HuH-7 (cell line): ENCODE results near the gene HOXD10.

Source experiments
- DNase-seq: peaks from one replicate; pipeline ENCODE4 v3.0.0; 2011; ENCODE audit warnings: low spot score

Gene HOXD10

DNA sequence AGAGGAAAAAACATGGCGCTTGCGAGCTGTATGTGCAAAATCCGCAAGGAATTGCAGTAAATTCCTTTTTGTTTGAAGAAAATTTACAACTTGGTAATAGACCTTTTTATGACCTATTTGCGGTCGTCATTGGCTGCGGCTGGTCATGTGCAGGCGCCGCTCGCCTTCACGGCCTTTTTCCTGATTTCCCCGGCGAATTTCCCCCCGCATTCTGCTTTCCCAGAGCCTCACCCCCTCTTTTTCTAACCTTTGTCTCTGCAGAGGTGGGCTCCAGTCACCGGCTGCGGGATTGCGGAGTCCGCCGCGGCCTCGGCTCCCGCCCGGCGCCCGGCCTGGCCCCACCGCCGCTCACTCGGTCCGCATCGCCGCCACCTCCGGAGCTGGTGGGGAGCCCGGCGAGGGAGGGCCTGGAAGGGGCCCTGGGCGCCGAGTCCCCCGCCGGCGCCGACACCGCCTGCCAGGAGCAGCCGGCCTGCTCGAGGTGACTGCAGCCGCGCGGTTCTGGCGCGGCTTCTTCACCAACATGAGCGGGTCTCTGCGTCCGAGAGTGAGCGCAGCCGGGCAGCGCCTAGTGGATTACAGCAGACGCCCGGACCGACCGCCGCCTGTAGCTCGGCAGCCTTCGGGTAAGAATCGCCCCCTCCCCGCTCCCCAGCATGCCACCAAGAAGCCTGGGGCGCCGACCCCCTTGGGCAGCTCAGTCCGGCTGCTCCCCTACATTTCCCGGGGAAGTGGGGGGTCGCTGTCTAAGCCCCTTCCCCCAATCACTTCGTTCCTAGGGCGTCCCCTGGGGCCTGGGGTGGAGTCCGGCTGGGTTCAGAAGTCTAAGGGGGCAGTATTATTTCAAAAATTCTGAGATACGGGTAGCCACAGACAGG lies 20.0 kb downstream of the HOXD10 start:
- DNase-seq: no peak

DNA sequence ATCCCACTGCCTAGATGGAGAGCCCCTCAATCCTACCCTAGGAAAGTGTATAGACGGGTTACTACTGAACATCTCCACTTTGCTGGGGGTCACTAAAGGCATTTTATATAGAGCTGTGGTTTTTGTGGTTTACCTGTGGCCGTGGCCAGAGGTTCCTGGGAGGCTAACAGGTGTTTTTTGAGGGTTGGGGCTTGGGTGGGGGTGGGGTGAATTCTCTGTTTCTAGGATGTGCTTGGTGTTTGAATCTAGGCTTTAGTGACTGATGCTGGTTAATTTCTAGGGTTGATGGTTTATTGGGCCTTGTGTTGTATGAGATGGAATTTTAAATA lies 20.6 kb downstream of the HOXD10 start:
- DNase-seq: no peak

DNA sequence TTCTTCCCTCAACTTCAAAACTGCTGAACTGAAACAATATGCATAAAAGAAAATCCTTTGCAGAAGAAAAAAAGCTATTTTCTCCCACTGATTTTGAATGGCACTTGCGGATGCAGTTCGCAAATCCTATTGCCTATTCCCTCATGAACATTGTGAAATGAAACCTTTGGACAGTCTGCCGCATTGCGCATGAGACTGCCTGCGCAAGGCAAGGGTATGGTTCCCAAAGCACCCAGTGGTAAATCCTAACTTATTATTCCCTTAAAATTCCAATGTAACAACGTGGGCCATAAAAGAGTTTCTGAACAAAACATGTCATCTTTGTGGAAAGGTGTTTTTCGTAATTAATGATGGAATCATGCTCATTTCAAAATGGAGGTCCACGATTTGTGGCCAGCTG lies 21.3 kb downstream of the HOXD10 start:
- DNase-seq: no peak

DNA sequence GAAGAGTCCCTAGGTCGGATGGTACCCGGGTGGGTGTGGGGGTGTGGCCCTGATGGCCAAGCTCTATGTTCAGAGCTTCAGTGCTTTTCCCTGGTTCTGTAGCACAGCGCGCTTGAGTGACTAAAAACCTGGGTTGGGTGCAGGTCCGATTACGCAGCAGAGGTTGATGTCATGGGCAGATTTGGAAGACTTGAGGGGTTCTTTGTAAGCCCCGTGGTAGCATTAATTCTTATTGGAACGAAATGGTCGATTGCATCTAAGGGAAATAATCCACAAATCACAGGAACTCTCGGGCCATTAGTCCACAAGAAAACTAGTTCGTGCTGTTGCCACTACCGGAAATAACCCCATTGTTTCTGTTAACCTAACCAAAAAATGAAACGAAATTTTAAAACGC lies 21.9 kb downstream of the HOXD10 start:
- no peak for DNase-seq

DNA sequence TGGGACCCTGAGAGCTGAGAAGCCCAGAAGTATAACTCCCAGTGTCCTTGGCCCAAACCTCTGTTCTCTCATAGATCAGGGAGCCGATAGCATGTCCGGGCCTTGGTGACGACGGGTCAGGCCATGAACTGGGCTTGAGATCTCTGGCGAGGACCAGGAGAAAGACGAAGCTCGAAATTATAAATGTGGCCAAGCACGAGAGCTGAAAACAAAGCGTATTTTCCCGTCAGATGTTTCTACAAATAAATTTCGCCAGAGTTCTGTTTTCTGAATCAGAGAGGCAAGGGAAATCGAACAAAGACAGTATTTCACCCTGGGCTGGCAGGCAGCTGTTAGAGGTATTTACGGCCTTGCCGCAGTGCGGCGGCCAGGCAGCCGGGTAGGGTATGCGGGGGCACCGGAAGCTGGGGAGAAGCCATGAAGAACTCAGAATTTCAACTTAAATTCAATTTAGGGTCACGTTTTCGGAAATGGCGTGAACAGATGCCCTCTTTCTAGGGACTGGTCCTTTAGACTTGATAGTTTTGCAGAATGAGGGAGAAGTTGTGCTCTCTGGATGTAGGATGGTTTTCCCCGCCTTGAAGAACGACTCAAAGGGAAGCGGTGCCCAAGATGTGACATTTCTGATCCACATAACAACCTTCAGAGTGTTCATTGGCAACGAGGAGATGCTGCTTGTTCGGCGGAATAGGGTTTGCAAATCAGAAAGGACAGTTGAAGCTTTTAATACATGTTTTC lies 22.5 kb downstream of the HOXD10 start:
- no peak for DNase-seq

DNA sequence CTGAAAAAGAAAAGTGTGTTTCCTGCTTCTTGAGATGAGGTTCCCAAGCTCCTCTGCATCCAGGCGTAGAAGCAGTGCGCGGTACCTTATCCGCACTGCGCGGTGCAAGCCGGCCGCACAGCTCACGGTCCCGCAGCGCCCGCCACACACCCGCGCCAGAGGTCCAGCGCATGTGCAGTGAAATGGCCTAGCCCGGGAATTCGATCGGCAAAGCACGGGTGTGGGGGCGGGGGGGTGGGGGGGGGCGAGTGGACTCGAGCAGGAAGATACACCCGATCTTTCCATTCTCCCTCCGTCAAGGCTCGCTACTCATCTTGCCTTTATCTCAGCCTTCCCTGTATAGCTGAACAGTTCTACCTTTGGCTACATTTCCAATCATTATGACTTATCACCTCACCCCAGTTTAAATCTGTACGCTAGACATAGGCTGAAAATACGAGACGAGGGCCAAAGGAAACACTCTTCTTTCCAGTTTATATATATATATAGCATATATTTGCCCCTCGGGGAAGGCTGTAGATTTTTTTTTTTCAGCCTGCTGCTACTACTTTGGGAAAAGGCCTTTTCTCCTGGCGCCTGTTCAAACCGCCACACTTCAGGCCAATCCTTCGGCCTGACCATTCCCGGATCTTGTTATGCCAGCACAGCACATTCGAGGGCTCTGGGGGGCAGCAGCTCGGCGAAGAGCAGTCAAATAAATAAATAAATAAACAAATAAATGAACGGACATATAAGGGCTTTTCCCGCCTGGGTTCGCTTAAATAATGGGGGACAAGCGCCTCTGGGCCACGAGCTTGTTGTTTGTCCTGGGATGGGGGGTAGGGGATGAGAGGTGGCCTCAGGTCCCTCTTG lies 23.3 kb downstream of the HOXD10 start:
- no peak for DNase-seq

DNA sequence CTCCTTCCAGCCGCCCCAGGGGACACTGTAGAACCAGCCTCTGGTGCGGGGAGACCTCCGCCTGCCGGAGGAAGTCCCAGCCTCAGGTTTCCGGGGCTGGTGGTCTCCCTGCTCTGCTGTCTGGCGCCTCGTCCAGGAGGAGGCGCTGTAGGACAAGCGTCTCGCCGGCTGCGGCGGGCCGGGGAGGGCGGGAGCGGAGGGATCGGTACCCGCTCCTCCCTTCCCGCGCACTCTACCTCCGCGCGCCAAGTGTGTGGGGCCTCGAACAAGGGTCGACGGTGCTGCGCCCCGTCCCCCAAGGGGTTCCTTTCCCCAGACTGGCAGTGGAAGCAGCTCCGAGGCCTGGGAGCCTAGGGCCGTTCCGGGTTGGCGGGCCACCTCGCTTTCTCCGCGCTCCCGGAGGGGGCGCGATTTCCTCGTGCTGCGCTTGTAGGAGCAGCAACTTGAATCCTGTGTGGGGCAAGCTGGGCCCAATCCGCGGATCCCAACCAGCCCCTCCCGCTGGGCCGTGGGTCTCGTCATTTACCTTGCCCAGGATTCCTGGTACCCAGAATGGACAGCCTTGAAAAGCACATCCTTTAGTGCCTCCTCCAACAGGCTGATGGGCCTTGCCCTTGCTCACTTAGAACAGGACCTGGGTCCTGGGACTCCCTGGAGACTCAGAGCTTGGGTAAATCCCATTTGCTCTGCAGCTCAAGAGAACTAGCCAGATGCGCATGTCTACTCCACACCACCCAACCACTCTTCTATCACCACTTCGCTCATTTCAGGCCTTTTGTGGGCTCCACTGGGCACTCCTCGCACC lies 24.1 kb downstream of the HOXD10 start:
- DNase-seq: peak; percentile 97

DNA sequence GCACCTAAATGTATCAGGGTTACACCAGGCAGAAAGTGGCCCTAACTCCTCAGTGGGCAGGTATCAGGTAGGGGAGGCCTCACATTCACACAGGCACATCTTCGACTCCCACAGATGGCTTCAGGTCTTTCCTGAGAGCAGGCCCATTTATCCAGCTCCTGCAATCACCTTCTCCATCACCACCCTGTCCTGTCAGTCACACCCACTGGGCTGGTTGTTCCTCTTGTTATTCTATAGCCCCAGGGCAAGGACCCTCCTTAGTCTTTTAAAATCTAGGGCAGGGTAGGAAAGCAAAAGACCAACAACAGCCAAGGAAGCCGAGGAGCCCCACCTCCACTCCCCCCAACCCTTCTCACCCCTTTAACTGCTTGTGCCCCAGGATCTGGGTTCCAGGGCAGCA lies 25.7 kb downstream of the HOXD10 start:
- DNase-seq: no peak

DNA sequence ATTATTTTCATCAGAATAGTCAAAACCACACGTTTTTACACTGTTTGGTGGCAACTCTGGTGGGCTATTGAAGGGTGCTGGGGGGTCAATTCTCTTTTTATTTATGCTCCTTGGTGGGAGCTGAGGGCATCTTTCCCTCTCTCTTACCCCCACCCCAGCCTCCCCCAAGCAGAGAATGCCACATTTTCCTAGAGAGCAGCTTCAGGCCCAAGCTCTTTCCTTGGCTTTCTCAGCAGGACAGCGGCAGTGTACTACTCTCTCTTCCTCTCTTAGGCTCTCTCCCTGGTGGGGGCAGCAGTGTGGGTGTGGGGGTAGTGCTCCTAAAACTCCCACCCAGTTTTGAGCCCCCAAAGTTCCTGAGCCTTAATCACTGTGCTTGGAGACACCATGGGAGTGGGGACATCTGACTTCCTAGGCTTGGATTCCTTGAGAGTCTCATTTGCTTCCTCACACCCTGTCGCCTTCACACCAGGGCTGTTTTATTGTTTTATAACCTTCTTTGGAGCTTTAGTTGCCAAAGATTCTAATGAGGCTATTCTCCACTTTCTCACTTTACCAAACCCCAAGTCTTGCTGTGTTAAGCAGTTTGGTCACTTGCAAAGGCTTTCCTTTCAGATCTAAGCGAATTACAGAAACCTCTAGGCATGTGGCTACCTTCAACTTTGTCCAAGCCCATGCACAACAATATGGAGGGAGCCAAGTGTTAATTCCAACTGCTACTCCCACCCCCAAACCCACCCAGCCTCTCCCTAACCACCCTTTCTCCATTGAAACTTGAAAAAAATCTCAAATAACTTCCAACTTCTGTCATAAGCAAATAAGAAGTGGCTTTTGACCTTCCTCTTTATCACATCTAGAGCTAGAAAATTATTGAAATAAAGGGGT lies 28.7 kb downstream of the HOXD10 start:
- DNase-seq: no peak

DNA sequence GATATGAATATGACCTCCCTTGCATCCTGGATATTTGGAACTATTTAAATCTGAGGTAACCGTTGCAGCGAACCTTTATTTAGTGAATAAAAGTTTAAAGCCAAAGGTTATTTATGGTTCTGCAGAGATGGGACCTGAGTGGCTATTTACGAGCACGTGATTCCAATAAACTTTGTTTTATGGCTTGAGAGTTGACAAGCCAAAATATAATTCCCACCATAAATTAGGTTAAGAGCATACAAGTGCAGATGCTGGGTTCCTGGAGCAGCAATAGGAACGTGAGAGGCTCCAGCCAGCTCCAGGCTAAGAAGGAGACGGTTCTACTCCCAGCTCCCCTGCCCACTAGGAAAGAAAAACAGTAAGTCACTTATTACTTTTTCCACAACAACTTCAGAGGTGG lies 29.5 kb downstream of the HOXD10 start:
- no peak for DNase-seq

DNA sequence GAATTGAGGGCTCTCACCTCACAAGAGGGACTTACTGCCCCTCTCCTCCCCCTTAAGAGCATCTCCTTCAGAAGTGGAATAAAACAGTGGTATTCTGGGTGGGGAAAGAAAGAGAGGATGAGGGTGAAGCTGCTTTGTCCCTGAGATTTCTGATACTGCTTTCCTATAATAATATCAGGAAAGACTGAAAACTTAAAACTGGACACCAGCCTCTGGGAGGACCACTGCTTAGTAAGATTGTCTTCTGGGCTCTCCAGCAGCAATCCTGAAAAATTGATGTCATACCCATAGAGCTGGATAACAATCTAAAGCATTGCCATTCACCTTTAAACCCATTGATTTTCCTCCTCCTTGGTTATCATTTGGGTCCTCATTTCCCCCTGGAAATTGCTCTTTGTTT lies 30.1 kb downstream of the HOXD10 start:
- DNase-seq: no peak

DNA sequence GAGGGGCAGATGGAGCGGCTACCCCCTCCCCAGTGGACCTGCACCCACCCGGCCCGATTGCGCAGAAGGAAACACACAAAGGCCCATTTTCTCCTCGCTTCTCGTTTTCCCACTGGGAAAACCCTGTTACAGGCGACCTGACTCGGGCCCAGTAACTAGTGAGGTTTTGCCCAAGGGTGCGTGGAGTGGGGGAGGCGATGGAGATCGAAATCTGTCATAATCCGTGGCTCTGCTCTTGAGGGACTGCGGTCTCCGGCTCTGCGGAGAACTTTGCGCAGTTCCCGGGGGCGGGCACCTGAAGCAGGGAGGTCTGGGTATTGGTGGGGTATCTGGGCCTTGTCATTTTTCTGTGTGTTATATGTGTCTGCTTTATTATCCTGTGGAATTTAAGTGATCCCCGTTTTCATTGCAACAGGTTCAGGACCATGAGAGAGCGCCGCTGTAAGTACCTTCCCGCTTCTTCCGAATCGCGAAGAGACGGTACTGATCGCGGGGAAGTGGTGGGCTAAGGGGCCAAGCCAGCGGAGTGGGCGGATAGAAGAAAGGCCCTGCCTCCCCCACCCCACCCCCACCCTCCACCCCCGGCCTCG lies 30.7 kb downstream of the HOXD10 start:
- DNase-seq: no peak

DNA sequence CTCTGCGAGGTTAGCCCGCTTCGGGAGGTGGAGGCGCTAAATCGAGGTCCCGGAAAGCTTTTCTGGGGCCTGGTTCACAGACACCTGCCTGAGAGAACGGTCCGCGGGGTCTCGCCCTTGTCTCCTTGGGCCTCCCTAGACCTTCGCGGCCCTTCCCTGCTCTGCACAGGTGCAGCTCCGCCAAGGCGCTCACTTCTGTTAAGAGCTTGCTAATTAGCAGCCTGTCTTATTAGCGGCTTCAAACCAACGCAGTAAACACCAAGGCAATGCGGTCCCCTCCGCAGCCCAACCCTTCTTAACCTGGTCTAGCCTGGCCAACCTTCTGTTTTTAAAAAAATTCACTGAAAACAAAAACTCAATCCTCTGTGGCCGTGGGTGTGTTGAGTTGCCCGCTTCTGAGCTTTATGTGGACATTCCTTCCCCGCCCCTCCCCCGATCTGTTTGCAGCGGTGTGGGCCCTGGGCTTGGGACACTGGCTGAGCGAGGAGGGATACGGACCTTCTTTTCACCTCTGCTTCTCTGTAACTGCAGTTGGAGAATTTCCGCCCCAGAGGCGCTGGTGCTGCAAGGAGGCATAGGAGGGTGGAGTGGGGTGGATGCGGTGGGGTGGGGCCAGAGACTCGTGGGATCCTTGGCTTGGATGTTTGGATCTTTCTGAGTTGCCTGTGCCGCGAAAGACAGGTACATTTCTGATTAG lies 31.4 kb downstream of the HOXD10 start:
- DNase-seq: no peak

DNA sequence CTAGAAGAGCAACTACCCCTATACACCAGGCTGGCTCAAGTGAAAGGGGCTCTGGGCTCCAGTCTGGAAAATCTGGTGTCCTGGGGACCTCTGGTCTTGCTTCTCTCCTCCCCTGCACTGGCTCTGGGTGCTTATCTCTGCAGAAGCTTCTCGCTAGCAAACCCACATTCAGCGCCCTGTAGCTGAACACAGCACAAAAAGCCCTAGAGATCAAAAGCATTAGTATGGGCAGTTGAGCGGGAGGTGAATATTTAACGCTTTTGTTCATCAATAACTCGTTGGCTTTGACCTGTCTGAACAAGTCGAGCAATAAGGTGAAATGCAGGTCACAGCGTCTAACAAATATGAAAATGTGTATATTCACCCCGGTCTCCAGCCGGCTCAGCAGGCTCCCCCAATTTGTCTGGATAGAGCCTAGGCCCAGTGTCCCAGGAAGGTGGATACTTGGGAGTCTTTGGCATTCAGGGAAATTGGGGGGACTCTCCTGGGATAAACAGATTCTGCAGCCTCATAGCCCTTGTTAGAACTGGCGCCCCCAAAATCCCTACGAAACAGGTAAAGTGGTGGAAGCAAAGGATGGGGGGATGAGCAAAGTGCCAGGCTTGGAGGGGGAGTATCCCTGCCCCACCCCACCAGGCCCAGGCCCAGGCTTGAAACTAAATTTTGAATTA lies 32.3 kb downstream of the HOXD10 start:
- DNase-seq: no peak

DNA sequence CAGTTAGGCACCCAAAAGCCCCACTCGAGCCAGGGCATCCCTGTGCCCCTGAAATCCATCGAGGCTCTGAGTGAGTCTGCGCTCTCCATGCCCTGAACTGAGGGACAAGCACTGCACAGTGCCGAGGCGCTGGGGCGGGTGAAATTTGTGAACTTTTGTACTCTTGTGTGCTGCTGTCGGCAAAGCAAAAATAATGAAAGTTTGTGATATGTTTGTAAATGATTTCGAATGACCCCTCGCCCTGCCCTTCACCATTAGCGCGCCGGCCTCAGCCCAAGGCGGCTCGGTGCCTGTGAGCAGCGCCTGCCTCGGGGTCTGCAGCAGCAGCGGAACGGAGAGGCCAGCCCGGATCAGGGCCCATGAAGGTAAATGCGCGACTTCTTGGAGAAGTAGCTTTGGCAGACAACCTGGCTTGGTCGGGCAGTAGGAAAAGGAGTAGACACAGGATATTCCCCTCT lies 32.9 kb downstream of the HOXD10 start:
- no peak for DNase-seq

DNA sequence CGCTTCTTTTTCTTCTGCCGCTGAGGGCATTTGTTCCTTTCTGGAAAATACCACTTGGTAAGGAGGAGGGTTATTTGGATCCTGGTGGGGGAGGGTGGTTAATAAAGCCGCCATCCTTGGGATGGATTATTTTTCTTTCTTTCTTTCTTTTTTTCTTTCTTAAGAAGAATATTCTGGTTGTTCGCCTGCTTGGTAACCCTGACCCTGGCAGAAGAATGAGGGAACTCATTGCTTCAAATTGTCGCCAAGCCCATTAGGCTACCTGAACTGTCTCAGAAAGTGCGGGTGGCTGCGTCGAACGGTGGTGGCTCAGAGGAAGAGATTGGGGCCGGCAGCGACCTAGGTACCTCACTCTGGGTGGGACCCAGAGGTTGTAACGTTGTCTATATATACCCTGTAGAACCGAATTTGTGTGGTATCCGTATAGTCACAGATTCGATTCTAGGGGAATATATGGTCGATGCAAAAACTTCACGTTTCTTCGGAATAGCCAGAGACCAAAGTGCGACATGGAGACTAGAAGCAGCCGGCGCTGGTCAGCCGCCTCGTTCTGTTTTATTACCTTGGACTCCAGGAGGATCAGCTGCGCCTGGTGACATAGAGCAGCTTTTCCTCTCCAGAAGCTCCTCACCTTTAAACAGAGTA lies 33.5 kb downstream of the HOXD10 start:
- DNase-seq: no peak

DNA sequence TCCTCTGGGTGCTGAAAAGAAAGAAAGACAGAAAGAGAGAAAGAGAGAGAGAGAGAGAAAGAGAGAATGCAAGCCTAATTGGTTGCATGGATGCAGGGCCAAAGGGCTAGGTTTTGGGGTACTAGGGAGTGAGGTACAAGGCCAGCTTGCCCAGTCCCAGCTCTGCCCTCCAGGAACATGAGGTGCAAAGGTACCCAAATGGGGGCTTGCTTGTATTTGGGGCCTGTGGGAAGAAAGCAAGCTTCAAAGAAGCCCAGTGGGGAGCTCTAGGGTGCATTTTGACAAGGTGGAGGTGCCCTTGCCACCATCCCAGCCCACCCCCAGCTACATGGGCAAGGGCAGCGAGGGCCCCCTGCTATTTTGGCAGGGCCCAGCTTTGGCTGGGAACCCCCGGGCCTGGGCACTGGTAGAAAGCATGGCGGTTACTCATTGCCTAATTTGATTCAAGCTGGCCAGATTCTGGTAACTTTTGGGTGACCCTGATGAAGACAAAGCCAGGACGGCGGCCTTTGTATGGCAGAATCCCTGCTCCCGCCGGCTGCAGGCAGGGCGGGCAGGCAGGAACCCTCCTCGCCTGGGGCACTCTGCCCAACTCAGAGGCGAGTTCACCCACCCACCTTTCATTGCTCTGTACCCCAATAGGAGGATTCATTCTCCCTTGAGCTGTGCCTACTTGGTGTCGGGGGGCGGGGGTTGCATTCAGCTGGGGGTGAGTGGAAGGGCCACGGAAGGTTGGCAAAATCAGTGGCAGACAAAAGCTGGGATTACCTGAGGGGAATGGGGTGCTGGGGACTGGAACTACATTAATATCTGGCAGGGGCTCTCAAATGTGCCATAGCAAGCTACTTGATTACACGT lies 34.2 kb downstream of the HOXD10 start:
- DNase-seq: no peak
